Suppressor macrophage treated with lipopolysaccharide for 4 hours (primary cell): ENCODE measurements around the gene JMJD1C.

Source experiments
- DNase-seq: peaks from one replicate; pipeline ENCODE4 v3.0.0-alpha.2; 2020

JMJD1C gene

GRCh38 chr10:63437116-63437949 is 28.4 kb downstream of the JMJD1C start:
- DNase-seq = peak; percentile 22

- no peak for DNase-seq
Observed at GRCh38 chr10:63436225-63436624, 29.6 kb downstream of the JMJD1C start.

- no peak for DNase-seq
Observed at GRCh38 chr10:63434866-63435854, 30.6 kb downstream of the JMJD1C start.

- DNase-seq = peak; percentile 77
Observed at GRCh38 chr10:63431962-63432797, 33.6 kb downstream of the JMJD1C start.

- peak; percentile 16 for DNase-seq
Observed at GRCh38 chr10:63430999-63431356, 34.8 kb downstream of the JMJD1C start.

- peak; percentile 16 for DNase-seq
Observed at GRCh38 chr10:63430091-63430998, 35.4 kb downstream of the JMJD1C start.

GRCh38 chr10:63429281-63429680 is 36.5 kb downstream of the JMJD1C start:
- no peak for DNase-seq

- no peak for DNase-seq
Observed at GRCh38 chr10:63427013-63427412, 38.8 kb downstream of the JMJD1C start.

- no peak for DNase-seq
Observed at GRCh38 chr10:63425512-63425911, 40.3 kb downstream of the JMJD1C start.

GRCh38 chr10:63424576-63424975 is 41.2 kb downstream of the JMJD1C start:
- DNase-seq = no peak

GRCh38 chr10:63423494-63423893 is 42.3 kb downstream of the JMJD1C start:
- DNase-seq = no peak

GRCh38 chr10:63421591-63421990 is 44.2 kb downstream of the JMJD1C start:
- peak; percentile 83 for DNase-seq

GRCh38 chr10:63416376-63416775 is 49.4 kb downstream of the JMJD1C start:
- DNase-seq = no peak

GRCh38 chr10:63415640-63416244 is 50.0 kb downstream of the JMJD1C start:
- DNase-seq = no peak

- DNase-seq = no peak
Observed at GRCh38 chr10:63414481-63415260, 51.1 kb downstream of the JMJD1C start.

GRCh38 chr10:63413429-63413828 is 52.3 kb downstream of the JMJD1C start:
- no peak for DNase-seq

- no peak for DNase-seq
Observed at GRCh38 chr10:63412304-63412703, 53.5 kb downstream of the JMJD1C start.

- DNase-seq = no peak
Observed at GRCh38 chr10:63410633-63411032, 55.1 kb downstream of the JMJD1C start.

GRCh38 chr10:63409465-63410027 is 56.2 kb downstream of the JMJD1C start:
- no peak for DNase-seq

GRCh38 chr10:63407136-63407662 is 58.6 kb downstream of the JMJD1C start:
- DNase-seq = no peak
